T47D (cell line): ENCODE data around the gene LARP4B.

Experiments
- DNase-seq, 2 experiments: peaks; one replicate each; pipeline versions ENCODE4 v3.0.0 to v3.0.0-alpha.2; 2011 to 2012; ENCODE audit warnings: low read depth in 1 of 2, low spot score in 1 of 2
- JUND ChIP-seq: IDR thresholded peaks from 2 replicates; pipeline ENCODE4 v1.6.1; 2012; ENCODE audit warnings: low read depth
- in situ Hi-C: cut with HindIII; loops from 2 replicates; pipeline ENCODE4 v1.10.0; 2016; ENCODE audit warnings: low sequenced_read_pairs, low pct_unique_long_range_greater_than_20kb

The LARP4B gene

DNA sequence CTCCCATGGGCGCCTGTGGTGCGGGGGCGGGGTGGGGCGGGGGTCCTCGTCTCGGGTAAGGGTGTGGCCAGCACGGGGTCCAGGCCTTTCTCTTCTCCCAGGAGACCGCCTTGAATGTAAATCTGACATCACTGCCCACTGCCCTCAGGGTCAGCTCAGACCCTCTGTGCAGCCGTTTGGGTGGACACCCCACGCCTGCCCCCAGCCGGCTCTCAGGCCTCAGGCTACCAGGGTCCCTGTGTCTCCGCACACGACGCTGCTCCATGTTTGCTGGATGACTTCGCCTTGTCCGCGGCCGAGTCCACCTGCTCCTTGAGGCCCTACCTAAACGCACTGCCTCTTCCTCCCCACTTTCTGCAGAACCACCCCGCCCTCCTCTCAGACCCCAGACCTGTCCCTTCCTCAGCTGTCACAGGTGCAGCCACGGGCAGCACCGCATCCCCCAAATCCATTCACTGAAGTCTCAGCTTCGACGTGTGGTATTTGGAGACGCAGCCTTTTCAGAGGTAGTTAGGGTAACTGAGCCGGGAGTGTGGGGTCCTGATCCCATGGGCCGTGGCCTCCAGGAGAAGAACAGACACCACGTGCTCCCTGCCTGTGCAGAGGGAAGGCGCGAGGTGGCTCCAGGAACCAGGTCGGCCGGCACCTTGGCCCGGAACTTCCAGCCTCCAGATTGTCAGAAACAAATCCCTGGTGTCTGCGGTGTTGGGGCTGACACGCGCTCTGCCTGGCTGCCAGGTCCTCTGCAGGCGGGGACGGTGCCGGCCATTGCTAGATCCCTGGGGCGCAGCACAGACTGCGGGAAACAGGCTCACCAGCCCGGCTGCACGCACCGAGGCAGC is 144.7 kb downstream of the LARP4B start:
- TF ChIP-seq JUND: no peak
- in situ Hi-C loops: no loop called here
- no peak for DNase-seq

DNA sequence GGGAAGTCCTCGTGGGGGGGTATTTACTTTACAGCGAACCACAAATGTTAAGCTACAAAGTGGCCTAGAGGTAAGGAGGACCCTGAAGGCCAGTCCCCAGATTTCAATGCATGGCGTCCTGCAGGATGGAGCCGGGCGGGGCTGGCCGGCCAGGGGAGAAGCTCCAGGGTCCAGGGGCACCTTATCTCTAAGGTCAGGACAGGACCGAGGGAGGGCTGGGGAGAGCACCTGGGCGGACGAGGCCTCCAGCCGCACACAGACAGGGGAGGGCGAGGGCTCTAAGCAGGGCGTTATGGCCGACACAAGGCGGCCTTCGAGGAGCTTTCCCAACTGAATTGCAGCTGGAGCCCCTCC is 145.7 kb downstream of the LARP4B start:
- in situ Hi-C loops: no loop called here
- no peak for DNase-seq
- TF ChIP-seq JUND: no peak

DNA sequence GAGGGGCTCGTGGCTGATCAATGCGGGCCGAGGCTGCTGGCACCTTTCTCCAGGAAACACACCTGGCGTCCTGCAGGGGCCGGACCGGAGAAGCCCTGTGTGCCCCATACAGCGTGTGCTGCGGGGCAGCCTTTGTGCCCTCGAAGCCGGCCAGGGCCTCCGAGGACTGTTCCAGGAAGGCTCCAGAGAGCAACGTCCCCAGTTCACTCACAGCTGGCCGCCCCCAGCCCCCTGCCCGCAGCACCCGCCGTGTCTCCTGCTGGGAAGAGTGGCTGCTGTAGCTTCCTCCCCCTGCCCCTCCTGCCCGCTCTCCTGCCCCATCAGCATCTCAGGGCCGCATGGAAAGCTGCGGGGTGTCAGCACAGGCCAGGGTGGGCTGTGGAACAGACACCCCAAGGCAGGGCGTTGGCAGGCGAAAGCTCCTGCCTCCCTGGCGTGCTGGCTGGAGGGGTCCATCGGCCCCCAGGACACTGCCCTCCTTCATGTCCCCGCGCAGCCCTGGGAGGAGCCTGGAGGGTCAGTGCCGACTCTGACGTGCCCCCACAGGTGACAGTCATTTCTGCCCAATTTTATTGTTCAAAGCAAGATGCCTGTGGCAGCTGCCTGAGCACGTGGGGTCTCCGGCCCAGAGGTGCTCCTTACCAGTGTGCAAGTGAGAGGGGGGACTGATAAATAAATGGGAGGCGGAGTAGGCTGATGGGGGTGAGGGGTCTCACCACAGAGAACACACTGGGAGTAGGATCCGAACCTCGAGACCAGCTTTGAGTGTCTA is 146.2 kb downstream of the LARP4B start:
- no peak for DNase-seq
- TF ChIP-seq JUND: no peak

DNA sequence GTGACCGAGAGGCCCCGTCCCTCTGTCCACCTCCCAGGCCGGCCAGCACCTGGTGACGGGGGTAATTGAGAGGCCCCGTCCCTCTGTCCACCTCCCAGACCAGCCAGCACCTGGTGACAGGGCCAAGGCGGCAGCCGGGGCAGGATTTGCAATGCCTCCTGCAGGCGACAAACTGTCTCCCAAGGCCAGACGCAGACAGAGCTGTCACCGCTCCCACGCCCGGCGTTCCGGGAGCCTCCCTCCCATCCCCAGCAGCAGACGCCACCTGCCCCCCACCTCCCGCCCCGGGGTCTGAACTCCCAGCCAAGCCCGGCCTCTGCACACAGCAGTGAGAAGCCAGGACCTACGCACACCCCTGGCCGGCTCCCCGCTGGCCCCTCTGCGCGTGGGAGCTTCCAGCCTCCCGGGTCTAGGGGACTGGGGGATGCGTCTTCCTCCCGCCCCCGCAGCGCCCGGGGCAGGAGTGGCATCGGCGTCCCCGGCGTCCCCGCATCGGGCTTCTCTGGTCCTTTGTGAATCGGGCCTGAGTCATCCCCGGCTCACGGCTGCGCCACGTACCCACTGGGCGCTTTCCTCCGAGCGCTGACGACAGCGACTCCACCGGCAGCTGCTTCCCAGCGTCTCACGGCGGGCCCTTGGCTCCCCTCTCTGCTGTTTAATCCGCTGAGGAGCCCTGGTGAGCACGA is 147.0 kb downstream of the LARP4B start:
- in situ Hi-C loops: no loop called here
- no peak for DNase-seq
- no peak for TF ChIP-seq JUND

More for the DNA sequence above, 146.2 kb downstream of the LARP4B start:
- in situ Hi-C loops: no loop called here

DNA sequence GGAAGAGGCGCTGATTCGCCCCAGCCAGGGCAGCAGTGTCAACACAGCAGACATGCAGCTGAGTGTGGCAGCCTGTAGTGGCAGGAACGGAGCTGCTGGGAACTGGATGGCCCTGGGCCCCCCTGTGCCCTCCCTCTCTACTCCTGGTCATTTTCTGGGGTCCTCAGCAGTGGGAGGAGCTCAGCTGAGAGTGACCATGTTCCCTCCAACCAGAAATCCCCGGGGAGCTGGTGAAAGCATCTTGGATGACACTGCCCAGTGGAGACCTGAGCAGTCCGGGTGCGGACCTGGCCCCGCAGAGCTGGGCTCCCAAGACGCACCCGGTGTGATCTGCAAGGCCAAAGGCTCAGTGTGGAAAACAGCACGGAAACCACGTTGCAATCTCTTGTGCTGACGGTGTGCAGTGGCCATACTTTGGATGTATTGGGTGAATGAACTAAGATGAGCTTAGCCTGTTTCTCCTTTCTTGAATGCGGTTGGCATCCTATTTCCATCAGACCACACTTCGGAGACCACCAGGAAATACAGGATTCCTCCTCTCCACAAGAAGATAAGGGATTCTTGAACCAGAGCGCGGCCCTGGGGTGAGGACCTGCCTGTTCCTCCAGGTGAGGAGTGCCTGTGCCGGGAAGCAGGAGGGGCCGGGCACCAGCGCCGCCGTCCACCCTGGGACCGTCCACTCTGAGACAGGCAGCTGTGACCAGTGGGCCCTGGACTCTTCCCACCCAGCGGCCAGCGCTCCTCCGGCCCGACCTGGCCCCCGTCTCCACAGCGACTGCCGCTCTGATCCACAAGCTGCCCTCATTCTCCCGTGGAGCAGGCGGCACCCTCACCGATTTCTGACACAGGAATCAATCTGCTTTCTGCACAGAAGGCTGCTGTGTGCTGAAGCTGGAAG is 148.5 kb downstream of the LARP4B start:
- in situ Hi-C loops: no loop called here
- no peak for TF ChIP-seq JUND
- no peak for DNase-seq

DNA sequence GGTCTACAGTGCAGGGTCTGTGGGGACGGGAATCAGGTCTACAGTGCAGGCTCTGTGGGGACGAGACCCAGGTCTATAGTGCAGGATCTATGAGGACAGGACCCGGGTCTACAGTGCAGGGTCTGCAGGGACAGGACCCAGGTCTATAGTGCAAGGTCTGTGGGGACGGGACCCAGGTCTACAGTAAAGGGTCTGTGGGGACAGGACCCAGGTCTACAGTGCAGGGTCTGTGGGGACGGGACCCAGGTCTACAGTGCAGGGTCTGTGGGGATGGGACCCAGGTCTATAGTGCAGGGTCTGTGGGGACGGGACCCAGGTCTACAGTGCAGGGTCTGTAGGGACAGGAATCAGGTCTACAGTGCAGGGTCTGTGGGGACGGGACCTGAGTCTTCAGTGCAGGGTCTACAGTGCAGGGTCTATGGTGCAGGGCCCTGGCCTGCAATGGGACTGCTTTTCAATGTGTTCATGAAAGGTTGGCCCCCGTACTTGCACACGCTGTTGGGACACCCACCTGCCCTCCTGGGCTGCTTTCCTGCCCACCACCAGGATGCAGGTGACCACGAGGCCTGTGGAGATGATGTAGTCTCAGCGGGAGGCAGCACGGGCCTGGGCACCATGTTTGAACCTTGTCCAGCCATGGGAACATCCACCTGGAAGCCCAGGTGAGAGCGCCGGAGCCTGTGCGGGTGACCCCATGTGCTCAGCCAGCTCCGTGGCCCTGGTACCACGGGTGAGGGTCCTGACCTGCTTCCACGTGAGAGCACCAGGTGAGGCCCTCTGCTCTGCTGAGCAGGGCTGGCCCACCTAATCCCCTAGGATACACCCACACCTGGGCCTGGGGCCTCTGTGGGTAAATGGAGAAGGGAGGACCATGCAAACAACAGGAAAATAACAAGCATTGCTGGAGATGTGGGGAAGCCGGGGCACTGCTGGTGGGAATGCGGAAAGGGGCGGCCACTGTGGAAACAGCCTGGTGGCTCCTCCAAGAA is 150.7 kb downstream of the LARP4B start:
- no peak for TF ChIP-seq JUND
- no peak for DNase-seq
- in situ Hi-C loops: no loop called here

DNA sequence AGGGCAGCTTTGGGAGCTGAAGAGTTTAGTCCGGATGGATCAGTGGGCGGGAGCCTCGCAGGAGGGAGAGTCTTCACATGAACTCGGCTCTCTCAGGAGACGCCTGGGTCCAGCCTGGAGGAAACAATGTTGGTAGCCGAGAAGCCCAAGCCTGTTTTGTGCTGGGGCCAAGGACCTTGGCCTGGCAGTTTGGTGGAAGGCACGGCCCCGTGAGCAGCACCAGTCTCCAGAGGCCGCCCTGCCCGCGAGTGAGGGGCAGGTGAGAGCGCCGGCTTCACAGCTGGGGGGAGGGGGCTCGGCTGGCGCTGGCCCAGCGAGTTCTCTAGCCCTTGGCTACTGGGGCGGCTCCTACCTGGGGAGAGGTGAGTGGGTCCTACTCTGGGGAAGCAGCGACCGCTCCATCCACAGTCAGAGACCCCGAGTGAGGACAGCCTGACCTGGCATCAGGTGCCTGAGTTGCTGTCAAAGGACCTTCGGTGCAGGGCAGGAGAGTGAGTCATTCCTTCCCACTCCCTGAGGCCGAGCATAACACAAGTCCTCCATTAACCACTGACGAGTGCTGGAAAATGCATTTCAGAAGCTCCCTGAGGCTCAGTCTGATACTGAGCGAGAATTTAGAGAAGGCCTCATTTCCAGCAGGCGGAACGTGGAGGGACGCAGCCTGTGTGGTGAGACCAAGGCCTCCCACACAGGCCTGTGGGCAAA is 152.7 kb downstream of the LARP4B start:
- no peak for TF ChIP-seq JUND
- in situ Hi-C loops: no loop called here
- DNase-seq: no peak

DNA sequence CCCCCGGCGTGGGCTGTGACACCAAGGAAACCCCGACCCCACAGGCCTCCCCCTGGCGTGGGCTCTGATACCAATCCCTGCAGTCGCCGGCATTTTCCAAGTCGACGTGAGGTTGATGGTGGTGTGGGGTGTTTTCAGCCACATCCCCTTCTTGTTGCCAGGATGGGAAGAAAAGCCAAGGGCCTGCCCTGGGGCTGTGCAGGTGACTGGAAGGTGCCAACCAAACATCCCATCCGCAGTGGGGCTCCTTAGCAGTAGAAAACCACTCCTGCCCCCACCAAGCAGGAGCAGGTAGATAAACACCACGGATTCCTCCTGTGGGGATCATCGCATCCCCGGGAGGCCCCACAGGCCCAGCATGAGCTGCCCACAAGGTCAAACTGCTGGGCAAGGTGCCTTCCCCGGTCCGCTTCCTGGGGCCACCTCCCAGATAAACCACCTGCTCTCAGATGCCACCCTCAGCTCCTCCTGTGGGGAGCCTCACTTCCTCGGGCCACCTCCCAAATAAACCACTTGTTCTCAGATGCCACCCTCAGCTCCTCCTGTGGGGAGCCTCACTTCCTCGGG is 153.5 kb downstream of the LARP4B start:
- no peak for TF ChIP-seq JUND
- in situ Hi-C loops: no loop called here

DNA sequence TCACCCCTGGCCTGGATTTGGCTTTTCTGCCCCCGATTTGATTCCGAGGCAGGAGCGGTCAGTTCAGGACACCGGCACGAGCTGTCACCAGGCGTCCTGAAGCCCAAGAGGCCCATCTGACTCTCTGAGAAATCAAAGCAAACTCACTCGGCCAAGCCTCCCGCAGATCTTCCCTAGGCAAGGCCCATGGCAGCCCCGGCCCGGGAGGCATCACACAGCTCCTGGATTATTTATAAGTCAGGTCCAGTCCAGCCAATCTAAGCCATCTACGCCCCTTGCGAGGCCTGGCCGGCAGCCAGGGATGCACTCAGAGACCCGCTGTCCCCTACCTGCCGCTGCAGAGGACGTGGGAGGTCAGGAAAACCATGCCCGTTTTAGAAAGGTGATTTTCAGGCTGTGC is 154.7 kb downstream of the LARP4B start:
- TF ChIP-seq JUND: no peak
- DNase-seq: no peak

More for the DNA sequence above, 153.5 kb downstream of the LARP4B start:
- no peak for DNase-seq

DNA sequence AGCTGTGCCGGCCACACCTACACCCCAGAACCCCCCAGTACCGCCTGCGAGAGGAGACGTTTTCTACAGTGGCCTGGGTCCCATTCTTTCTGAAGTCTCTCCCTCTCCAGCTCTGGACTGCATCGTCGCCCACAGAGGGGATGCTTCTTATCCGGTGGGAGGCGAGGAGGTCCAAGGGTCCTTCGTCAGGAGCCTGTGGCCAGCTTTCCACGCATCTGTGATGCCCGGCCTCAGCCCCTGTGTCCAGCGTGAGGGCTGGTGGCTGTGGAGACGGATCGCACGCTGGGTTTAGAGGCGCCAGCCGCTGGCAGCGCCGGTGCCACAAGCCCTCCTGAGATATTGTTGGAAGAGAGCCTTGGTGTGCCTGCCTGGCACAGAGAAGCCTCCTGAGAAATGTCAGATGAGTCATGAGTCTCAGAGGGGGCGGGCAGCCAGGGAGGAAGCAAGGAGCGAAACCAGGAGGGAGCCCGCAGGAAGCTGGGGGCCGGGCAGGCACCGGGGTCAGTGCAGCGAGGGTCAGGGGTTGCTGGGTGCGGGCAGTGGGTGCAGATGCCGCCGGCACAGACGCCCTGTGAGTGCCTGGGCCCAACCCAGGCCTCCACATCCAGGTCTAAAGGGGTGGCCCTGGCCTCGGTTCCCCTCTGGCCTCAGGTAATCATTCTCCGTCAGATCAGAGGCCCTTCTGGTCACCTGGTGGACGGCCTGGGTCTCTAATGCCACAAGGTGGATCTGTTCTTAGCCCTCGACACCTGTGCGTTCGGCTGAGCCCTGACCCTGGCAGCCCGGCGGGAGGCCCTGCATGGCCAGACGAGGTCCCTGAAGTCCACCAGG is 156.0 kb downstream of the LARP4B start:
- in situ Hi-C loops: no loop called here
- no peak for DNase-seq
- no peak for TF ChIP-seq JUND

More for the DNA sequence above, 154.7 kb downstream of the LARP4B start:
- in situ Hi-C loops: no loop called here
